ENCODE results near the gene RSRC1.

Gene RSRC1

GRCh38 chr3:158568784-158569183 lies 458.9 kb downstream of the RSRC1 start:
- Histone ChIP-seq H3F3A (ENCODE audit: insufficient read depth, low read length) (no peaks in the 10 kb centered on the region), H3K36me3 (ENCODE audit: insufficient read depth, low read length) (no peaks in the 10 kb centered on the region), H3K27me3 (ENCODE audit: insufficient read depth, low read length) (no peaks in the 10 kb centered on the region), H3K9me3 (ENCODE audit: low read length) (no peaks in the 10 kb centered on the region; the same call in 1 of the 2 replicates), H3K27ac (ENCODE audit: low read depth, low read length, poor library complexity, severe bottlenecking) (no peak overlapping the region), H3K79me2 (ENCODE audit: insufficient read depth, low read length) (no peaks in the 10 kb centered on the region), H3K9ac (ENCODE audit: low read length) (no peak overlapping the region), H3K9me2 (ENCODE audit: low read depth, low read length) (no peaks in the 10 kb centered on the region), H3K4me2 (ENCODE audit: low read length) (no peak overlapping the region), H3K4me1 (ENCODE audit: insufficient read depth, low read length, severe bottlenecking) (no peaks in the 10 kb centered on the region), H3K4me3 (ENCODE audit: low read depth, low read length, poor library complexity, severe bottlenecking) (no peak overlapping the region), H4K20me1 (ENCODE audit: insufficient read depth, low read length) (no peaks in the 10 kb centered on the region), H2AFZ (ENCODE audit: low read length) (no peak overlapping the region)
- TF ChIP-seq EZH2 (IDR thresholded peaks at IDR 0.05; ENCODE audit: borderline replicate concordance, low read length) (no peak), CTCF (IDR thresholded peaks at IDR 0.05; ENCODE audit: low read length) (no peak)

- no peak overlapping the region for H3K27ac ChIP-seq (ENCODE audit: low read depth, low read length, poor library complexity, severe bottlenecking)
These were observed 459.9 kb downstream of the RSRC1 start for GRCh38 chr3:158569794-158570193.

GRCh38 chr3:158570999-158571702 lies 461.3 kb downstream of the RSRC1 start, which contains the start of gene MLF1:
Gene MLF1 (plus strand): TSS chr3:158571194. CDS start chr3:158571301, 107 bp downstream.
- H3K9me3 ChIP-seq (ENCODE audit: low read length) = no peaks in the 10 kb centered on the region
- H3K9me2 ChIP-seq (ENCODE audit: low read depth, low read length) = no peaks in the 10 kb centered on the region
- H3K9ac ChIP-seq (ENCODE audit: low read length) = no peak within 1 kb of the TSS
- no peak within 1 kb of the TSS for H3K4me2 ChIP-seq (ENCODE audit: low read length)
- no peak within 1 kb of the TSS for H3K27ac ChIP-seq (ENCODE audit: low read depth, low read length, poor library complexity, severe bottlenecking)
- no peaks in the 10 kb centered on the region for H4K20me1 ChIP-seq (ENCODE audit: insufficient read depth, low read length)
- no peaks in the 10 kb centered on the region for H3K4me1 ChIP-seq (ENCODE audit: insufficient read depth, low read length, severe bottlenecking)
- H3K79me2 ChIP-seq (ENCODE audit: insufficient read depth, low read length) = no peaks in the 10 kb centered on the region
- H3K4me3 ChIP-seq (ENCODE audit: low read depth, low read length, poor library complexity, severe bottlenecking) = no peak within 1 kb of the TSS
- no peaks in the 10 kb centered on the region for H3K27me3 ChIP-seq (ENCODE audit: insufficient read depth, low read length)
- no peaks in the 10 kb centered on the region for H3F3A ChIP-seq (ENCODE audit: insufficient read depth, low read length)
- no peaks in the 10 kb centered on the region for H3K36me3 ChIP-seq (ENCODE audit: insufficient read depth, low read length)
- TF ChIP-seq CTCF (IDR thresholded peaks at IDR 0.05; ENCODE audit: low read length) (no peak), EZH2 (IDR thresholded peaks at IDR 0.05; ENCODE audit: borderline replicate concordance, low read length) (no peak)
- H2AFZ ChIP-seq (ENCODE audit: low read length) = no peak within 1 kb of the TSS

More at GRCh38 chr3:158569794-158570193, 459.9 kb downstream of the RSRC1 start:
- Histone ChIP-seq H3K9me3 (ENCODE audit: low read length) (no peaks in the 10 kb centered on the region; the same call in 1 of the 2 replicates), H3K27me3 (ENCODE audit: insufficient read depth, low read length) (no peaks in the 10 kb centered on the region), H3K4me3 (ENCODE audit: low read depth, low read length, poor library complexity, severe bottlenecking) (no peak overlapping the region), H3K36me3 (ENCODE audit: insufficient read depth, low read length) (no peaks in the 10 kb centered on the region), H3K4me2 (ENCODE audit: low read length) (no peak overlapping the region), H2AFZ (ENCODE audit: low read length) (no peak overlapping the region), H3K9me2 (ENCODE audit: low read depth, low read length) (no peaks in the 10 kb centered on the region), H3K79me2 (ENCODE audit: insufficient read depth, low read length) (no peaks in the 10 kb centered on the region), H3K4me1 (ENCODE audit: insufficient read depth, low read length, severe bottlenecking) (no peaks in the 10 kb centered on the region), H3K9ac (ENCODE audit: low read length) (no peak overlapping the region), H4K20me1 (ENCODE audit: insufficient read depth, low read length) (no peaks in the 10 kb centered on the region), H3F3A (ENCODE audit: insufficient read depth, low read length) (no peaks in the 10 kb centered on the region)
- no peak for TF ChIP-seq EZH2 (IDR thresholded peaks at IDR 0.05; ENCODE audit: borderline replicate concordance, low read length)
- no peak for TF ChIP-seq CTCF (IDR thresholded peaks at IDR 0.05; ENCODE audit: low read length)
